Mesendoderm (in vitro differentiated cells): Measurements from ENCODE around the gene NHEJ1.

ENCODE experiments used
- DNase-seq: peaks from one replicate; pipeline ENCODE4 v3.0.0; 2013
- H2AK5ac ChIP-seq: 2 replicates; pipeline ENCODE4 v1.6.1; 2013; ENCODE audit warnings: low read length, inconsistent platforms
- H2BK120ac ChIP-seq: 2 replicates; pipeline ENCODE4 v1.6.1; 2013; ENCODE audit warnings: low read depth, mild to moderate bottlenecking, low read length, moderate library complexity, mixed read lengths
- H2BK15ac ChIP-seq: replicated peaks from 2 replicates; pipeline ENCODE4 v1.6.1; 2013; ENCODE audit warnings: low read depth, mild to moderate bottlenecking, moderate library complexity
- H2BK5ac ChIP-seq: 2 replicates; pipeline ENCODE4 v1.6.1; 2013; ENCODE audit warnings: low read length, inconsistent platforms
- H3K18ac ChIP-seq: 2 replicates; pipeline ENCODE4 v1.6.1; 2013; ENCODE audit warnings: mild to moderate bottlenecking, low read length, mixed read lengths
- H3K23ac ChIP-seq: one replicate; pipeline ENCODE4 v1.6.1; 2013; ENCODE audit warnings: low read length
- H3K27ac ChIP-seq: 2 replicates; pipeline ENCODE4 v1.5.1; 2013; ENCODE audit warnings: low read depth, mild to moderate bottlenecking, inconsistent platforms, low read length, moderate library complexity
- H3K27me3 ChIP-seq: 2 replicates; pipeline ENCODE4 v1.6.1; 2013; ENCODE audit warnings: low read length, control low read depth, mild to moderate bottlenecking, inconsistent platforms; ENCODE audit not compliant: insufficient read depth, poor library complexity
- H3K36me3 ChIP-seq: 2 replicates; pipeline ENCODE4 v1.6.1; 2013; ENCODE audit warnings: low read length, inconsistent platforms; ENCODE audit not compliant: control insufficient read depth, insufficient read depth
- H3K4ac ChIP-seq: one replicate; pipeline ENCODE4 v1.6.1; 2013; ENCODE audit warnings: low read depth, mild to moderate bottlenecking, low read length, moderate library complexity
- H3K4me1 ChIP-seq: 2 replicates; pipeline ENCODE4 v1.6.1; 2013; ENCODE audit warnings: low read depth, low read length, inconsistent platforms; ENCODE audit not compliant: control insufficient read depth
- H3K4me2 ChIP-seq: 2 replicates; pipeline ENCODE4 v1.6.1; 2013; ENCODE audit warnings: low read length
- H3K4me3 ChIP-seq: 2 replicates; pipeline ENCODE4 v1.5.1; 2013; ENCODE audit warnings: mild to moderate bottlenecking, low read length
- H3K56ac ChIP-seq: one replicate; pipeline ENCODE4 v1.6.1; 2013; ENCODE audit warnings: low read length
- H3K79me1 ChIP-seq: 2 replicates; pipeline ENCODE4 v1.6.1; 2013; ENCODE audit warnings: low read length, inconsistent platforms
- H3K79me2 ChIP-seq: 2 replicates; pipeline ENCODE4 v1.6.1; 2013; ENCODE audit warnings: mild to moderate bottlenecking, low read length; ENCODE audit not compliant: control insufficient read depth, insufficient read depth
- H3K9ac ChIP-seq: 2 replicates; pipeline ENCODE4 v1.6.1; 2013; ENCODE audit warnings: low read length, inconsistent platforms
- H4K5ac ChIP-seq: one replicate; pipeline ENCODE4 v1.6.1; 2013; ENCODE audit warnings: low read length
- H4K8ac ChIP-seq: one replicate; pipeline ENCODE4 v1.6.1; 2013; ENCODE audit warnings: low read depth, mild to moderate bottlenecking, control low read depth, low read length, moderate library complexity
- WGBS: extraction: QIAGEN DNeasy Blood & Tissue Kit; methylation state at CpG from one replicate; pipeline ENCODE4 v1.1.7; 2013; ENCODE audit warnings: low lambda C conversion rate, missing lambda C conversion rate; ENCODE audit not compliant: insufficient coverage; ENCODE audit errors: extremely low coverage; 5-methylcytosine and 5-hydroxymethylcytosine counted together

Gene NHEJ1

GRCh38 chr2:219030177-219030940 lies 130.3 kb downstream of the NHEJ1 start:
- H3K23ac ChIP-seq = no peak overlapping the region
- no peak overlapping the region for H2BK15ac ChIP-seq
- no peak overlapping the region for H4K5ac ChIP-seq
- DNase-seq = no peak
- H2BK5ac ChIP-seq = no peak overlapping the region
- H3K27me3 ChIP-seq = no peaks in the 10 kb centered on the region
- no peaks in the 10 kb centered on the region for H3K79me1 ChIP-seq
- no peak overlapping the region for H3K4ac ChIP-seq
- H3K4me3 ChIP-seq = no peak overlapping the region
- no peak overlapping the region for H3K9ac ChIP-seq
- H3K56ac ChIP-seq = no peak overlapping the region
- no peak overlapping the region for H2AK5ac ChIP-seq
- no peaks in the 10 kb centered on the region for H3K79me2 ChIP-seq
- H4K8ac ChIP-seq = no peak overlapping the region
- no peak overlapping the region for H2BK120ac ChIP-seq
- no peaks in the 10 kb centered on the region for H3K36me3 ChIP-seq
- no CpG with 5 or more reads among the region's 16 CpGs for WGBS
- no peaks in the 10 kb centered on the region for H3K4me1 ChIP-seq
- no peak overlapping the region for H3K18ac ChIP-seq
- no peak overlapping the region for H3K27ac ChIP-seq
- H3K4me2 ChIP-seq = no peak overlapping the region

- no peak overlapping the region for H3K56ac ChIP-seq
- H2BK15ac ChIP-seq = no peak overlapping the region
- no peak overlapping the region for H3K9ac ChIP-seq
- H3K4me2 ChIP-seq = no peak overlapping the region
- H3K27ac ChIP-seq = no peak overlapping the region
- H3K36me3 ChIP-seq = no peaks in the 10 kb centered on the region
- no peak overlapping the region for H3K4me3 ChIP-seq
- no peak overlapping the region for H3K23ac ChIP-seq
- no peaks in the 10 kb centered on the region for H3K4me1 ChIP-seq
- no peak overlapping the region for H4K8ac ChIP-seq
- no peak overlapping the region for H3K4ac ChIP-seq
- no peaks in the 10 kb centered on the region for H3K27me3 ChIP-seq
- WGBS = no CpG with 5 or more reads among the region's 9 CpGs
- no peak overlapping the region for H3K18ac ChIP-seq
- H2BK120ac ChIP-seq = no peak overlapping the region
- DNase-seq = peak; percentile 85
- no peak overlapping the region for H4K5ac ChIP-seq
- H2BK5ac ChIP-seq = no peak overlapping the region
- no peaks in the 10 kb centered on the region for H3K79me1 ChIP-seq
- H2AK5ac ChIP-seq = no peak overlapping the region
- no peaks in the 10 kb centered on the region for H3K79me2 ChIP-seq
Observed at GRCh38 chr2:219029829-219030165, 130.8 kb downstream of the NHEJ1 start.

GRCh38 chr2:219028996-219029828 lies 131.4 kb downstream of the NHEJ1 start:
- no peak overlapping the region for H2AK5ac ChIP-seq
- H3K27ac ChIP-seq = no peak overlapping the region
- H3K36me3 ChIP-seq = no peaks in the 10 kb centered on the region
- no peak for DNase-seq
- H3K4me2 ChIP-seq = no peak overlapping the region
- H3K4ac ChIP-seq = no peak overlapping the region
- H3K18ac ChIP-seq = no peak overlapping the region
- no peaks in the 10 kb centered on the region for H3K79me2 ChIP-seq
- H3K23ac ChIP-seq = no peak overlapping the region
- H4K5ac ChIP-seq = no peak overlapping the region
- no peak overlapping the region for H3K9ac ChIP-seq
- H4K8ac ChIP-seq = no peak overlapping the region
- no peak overlapping the region for H3K56ac ChIP-seq
- H3K4me3 ChIP-seq = no peak overlapping the region
- H3K79me1 ChIP-seq = no peaks in the 10 kb centered on the region
- H3K27me3 ChIP-seq = no peaks in the 10 kb centered on the region
- H2BK15ac ChIP-seq = no peak overlapping the region
- no CpG with 5 or more reads among the region's 13 CpGs for WGBS
- no peak overlapping the region for H2BK120ac ChIP-seq
- no peaks in the 10 kb centered on the region for H3K4me1 ChIP-seq
- no peak overlapping the region for H2BK5ac ChIP-seq

- Histone ChIP-seq H3K23ac (no peak overlapping the region), H3K9ac (no peak overlapping the region), H3K4me2 (no peak overlapping the region), H3K27ac (no peak overlapping the region), H2BK15ac (no peak overlapping the region), H3K4ac (no peak overlapping the region), H3K79me1 (no peaks in the 10 kb centered on the region), H3K18ac (no peak overlapping the region), H2BK120ac (no peak overlapping the region), H2AK5ac (no peak overlapping the region), H3K79me2 (no peaks in the 10 kb centered on the region), H4K8ac (no peak overlapping the region), H3K56ac (no peak overlapping the region), H3K4me3 (no peak overlapping the region), H3K36me3 (no peaks in the 10 kb centered on the region), H3K4me1 (no peaks in the 10 kb centered on the region), H2BK5ac (no peak overlapping the region), H4K5ac (no peak overlapping the region), H3K27me3 (no peaks in the 10 kb centered on the region)
- WGBS = no CpG with 5 or more reads among the region's 5 CpGs
- no peak for DNase-seq
Observed at GRCh38 chr2:219028141-219028540, 132.5 kb downstream of the NHEJ1 start.

GRCh38 chr2:219027511-219028055 lies 133.0 kb downstream of the NHEJ1 start:
- Histone ChIP-seq H2BK5ac (no peak overlapping the region), H4K5ac (no peak overlapping the region), H3K4ac (no peak overlapping the region), H3K18ac (no peak overlapping the region), H3K36me3 (no peaks in the 10 kb centered on the region), H3K27me3 (no peaks in the 10 kb centered on the region), H2AK5ac (no peak overlapping the region), H3K79me1 (no peaks in the 10 kb centered on the region), H3K4me2 (no peak overlapping the region), H3K27ac (no peak overlapping the region), H3K56ac (no peak overlapping the region), H3K9ac (no peak overlapping the region), H3K79me2 (no peaks in the 10 kb centered on the region), H4K8ac (no peak overlapping the region), H2BK120ac (no peak overlapping the region), H3K4me1 (no peaks in the 10 kb centered on the region), H3K4me3 (no peak overlapping the region), H3K23ac (no peak overlapping the region), H2BK15ac (no peak overlapping the region)
- no CpG with 5 or more reads among the region's 22 CpGs for WGBS
- DNase-seq = no peak
